ENCODE measurements around the gene ZNF846.
A peak's percentile ranks its signal among the peaks of the same experiment; 100 is the strongest.

The ZNF846 gene

DNA sequence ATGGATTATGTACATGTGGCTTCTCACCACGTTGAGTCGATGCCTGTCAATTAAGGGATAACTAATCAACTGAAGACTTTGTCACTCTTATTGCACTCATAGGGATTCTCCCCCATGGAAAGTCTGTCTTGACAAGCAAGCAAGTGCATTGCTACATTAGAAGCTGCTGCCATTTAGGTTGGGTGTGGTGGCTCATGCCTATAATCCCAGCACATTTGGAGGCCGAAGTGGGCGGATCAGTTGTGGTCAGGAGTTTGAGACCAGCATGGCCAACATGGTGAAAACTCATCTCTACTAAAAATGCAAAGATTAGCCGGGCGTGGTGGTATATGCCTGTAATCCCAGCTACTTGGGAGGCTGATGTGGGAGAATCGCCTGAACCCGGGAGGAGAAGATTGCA lies 18.3 kb upstream of the ZNF846 start:
- TF ChIP-seq, protein P1, sequence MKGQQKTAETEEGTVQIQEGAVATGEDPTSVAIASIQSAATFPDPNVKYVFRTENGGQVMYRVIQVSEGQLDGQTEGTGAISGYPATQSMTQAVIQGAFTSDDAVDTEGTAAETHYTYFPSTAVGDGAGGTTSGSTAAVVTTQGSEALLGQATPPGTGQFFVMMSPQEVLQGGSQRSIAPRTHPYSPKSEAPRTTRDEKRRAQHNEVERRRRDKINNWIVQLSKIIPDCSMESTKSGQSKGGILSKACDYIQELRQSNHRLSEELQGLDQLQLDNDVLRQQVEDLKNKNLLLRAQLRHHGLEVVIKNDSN (IDR thresholded peaks at IDR 0.05): no peak
- TF ChIP-seq, protein P2, sequence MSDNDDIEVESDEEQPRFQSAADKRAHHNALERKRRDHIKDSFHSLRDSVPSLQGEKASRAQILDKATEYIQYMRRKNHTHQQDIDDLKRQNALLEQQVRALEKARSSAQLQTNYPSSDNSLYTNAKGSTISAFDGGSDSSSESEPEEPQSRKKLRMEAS (IDR thresholded peaks at IDR 0.05): no peak
- TF ChIP-seq TCF12 (IDR thresholded peaks at IDR 0.05; ENCODE audit: low read depth) (no peak), TEAD4 (IDR thresholded peaks at IDR 0.05) (no peak), EP300 (IDR thresholded peaks at IDR 0.05; ENCODE audit: borderline replicate concordance) (no peak), CREB1 (IDR thresholded peaks at IDR 0.05; ENCODE audit: low read depth) (no peak), CEBPB (IDR thresholded peaks at IDR 0.05) (no peak), YY1 (IDR thresholded peaks at IDR 0.05; ENCODE audit: low read depth) (no peak), EGR1 (IDR thresholded peaks at IDR 0.05) (no peak), RAD21 (IDR thresholded peaks at IDR 0.05; ENCODE audit: low read depth) (no peak)
- TF ChIP-seq, protein P3, sequence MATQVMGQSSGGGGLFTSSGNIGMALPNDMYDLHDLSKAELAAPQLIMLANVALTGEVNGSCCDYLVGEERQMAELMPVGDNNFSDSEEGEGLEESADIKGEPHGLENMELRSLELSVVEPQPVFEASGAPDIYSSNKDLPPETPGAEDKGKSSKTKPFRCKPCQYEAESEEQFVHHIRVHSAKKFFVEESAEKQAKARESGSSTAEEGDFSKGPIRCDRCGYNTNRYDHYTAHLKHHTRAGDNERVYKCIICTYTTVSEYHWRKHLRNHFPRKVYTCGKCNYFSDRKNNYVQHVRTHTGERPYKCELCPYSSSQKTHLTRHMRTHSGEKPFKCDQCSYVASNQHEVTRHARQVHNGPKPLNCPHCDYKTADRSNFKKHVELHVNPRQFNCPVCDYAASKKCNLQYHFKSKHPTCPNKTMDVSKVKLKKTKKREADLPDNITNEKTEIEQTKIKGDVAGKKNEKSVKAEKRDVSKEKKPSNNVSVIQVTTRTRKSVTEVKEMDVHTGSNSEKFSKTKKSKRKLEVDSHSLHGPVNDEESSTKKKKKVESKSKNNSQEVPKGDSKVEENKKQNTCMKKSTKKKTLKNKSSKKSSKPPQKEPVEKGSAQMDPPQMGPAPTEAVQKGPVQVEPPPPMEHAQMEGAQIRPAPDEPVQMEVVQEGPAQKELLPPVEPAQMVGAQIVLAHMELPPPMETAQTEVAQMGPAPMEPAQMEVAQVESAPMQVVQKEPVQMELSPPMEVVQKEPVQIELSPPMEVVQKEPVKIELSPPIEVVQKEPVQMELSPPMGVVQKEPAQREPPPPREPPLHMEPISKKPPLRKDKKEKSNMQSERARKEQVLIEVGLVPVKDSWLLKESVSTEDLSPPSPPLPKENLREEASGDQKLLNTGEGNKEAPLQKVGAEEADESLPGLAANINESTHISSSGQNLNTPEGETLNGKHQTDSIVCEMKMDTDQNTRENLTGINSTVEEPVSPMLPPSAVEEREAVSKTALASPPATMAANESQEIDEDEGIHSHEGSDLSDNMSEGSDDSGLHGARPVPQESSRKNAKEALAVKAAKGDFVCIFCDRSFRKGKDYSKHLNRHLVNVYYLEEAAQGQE (IDR thresholded peaks at IDR 0.05; ENCODE audit: low read depth): no peak

DNA sequence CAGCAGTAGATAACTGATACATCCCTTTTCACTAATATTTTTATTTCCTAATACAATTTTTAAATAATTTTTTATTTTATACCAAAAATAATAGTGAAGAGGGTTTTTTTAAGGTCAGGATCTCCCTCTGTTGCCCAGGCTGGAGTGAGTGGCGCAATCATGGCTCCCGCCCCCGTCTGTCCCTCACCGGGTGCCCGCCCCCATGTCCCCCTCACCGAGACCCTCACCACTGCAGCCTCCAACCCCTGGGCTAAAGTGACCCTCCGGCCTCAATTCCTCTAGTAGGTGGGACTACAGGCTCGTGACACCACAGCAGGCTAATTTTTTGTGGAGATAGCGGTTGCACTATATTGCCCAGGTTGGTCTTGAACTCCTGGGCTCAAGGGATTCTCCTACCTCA lies 17.8 kb upstream of the ZNF846 start:
- TF ChIP-seq EGR1 (IDR thresholded peaks at IDR 0.05): no peak
- no peak for TF ChIP-seq YY1 (IDR thresholded peaks at IDR 0.05; ENCODE audit: low read depth)
- peak; percentile 36; the same call in 1 of the 2 replicates for TF ChIP-seq CEBPB (IDR thresholded peaks at IDR 0.05)
- TF ChIP-seq NFIC (IDR thresholded peaks at IDR 0.05): no peak
- TF ChIP-seq TAF1 (IDR thresholded peaks at IDR 0.05; ENCODE audit: low read depth): no peak
- no peak for TF ChIP-seq TEAD4 (IDR thresholded peaks at IDR 0.05)
- no peak for TF ChIP-seq TCF12 (IDR thresholded peaks at IDR 0.05; ENCODE audit: low read depth)
- TF ChIP-seq EP300 (IDR thresholded peaks at IDR 0.05; ENCODE audit: borderline replicate concordance): no peak

DNA sequence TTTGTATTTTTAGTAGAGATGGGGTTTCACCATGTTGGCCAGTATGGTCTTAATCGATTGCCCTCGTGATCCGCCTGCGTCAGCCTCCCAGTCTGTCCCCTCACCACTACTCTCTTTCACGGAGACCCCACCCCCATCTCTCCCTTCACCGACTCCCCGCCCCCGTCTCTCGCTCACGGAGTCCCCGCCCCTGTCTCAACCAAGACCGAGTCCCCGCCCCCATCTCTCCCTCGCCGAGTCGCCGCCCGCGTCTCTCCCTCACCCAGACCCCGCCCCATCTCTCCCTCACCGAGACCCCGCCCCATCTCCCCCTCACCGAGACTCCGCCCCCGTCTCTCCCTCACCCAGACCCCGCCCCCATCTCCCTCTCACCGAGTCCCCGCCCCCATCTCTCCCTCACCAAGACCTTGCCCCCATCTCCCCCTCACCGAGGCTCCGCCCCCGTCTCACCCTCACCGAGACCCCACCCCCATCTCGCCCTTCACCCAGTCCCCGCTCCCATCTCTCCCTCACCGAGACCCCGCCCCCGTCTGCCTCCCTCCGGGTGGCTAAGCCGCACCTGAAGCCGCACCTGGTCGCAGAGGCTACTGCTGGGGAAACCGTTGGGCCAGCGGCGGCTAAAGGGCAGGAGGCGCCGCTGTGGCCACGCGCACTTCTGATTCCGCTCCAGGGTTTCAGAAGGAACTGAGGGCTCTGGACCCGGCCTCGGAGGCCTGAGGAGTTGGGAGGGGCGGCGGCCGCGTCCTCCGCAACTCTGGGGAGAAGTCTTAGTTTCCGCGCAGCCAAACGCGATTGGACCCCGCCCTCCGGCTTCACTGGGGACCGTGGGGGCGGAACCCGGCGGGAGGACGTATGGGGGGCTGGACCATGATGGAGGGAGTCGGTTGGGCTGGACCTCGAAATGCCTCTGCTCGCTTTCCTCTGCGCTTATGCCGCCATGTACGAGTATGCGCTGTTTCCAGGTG lies 17.1 kb upstream of the ZNF846 start:
- TF ChIP-seq TAF1 (IDR thresholded peaks at IDR 0.05; ENCODE audit: low read depth): peak; percentile 73
- TF ChIP-seq EGR1 (IDR thresholded peaks at IDR 0.05): peak; percentile 32; the same call in 1 of the 2 replicates
- TF ChIP-seq, protein P2 (IDR thresholded peaks at IDR 0.05): peak; percentile 69
- TF ChIP-seq ZBTB7A (IDR thresholded peaks at IDR 0.05; ENCODE audit: low read depth): peak; percentile 60; the same call in 1 of the 2 replicates
- TF ChIP-seq TEAD4 (IDR thresholded peaks at IDR 0.05): no peak
- TF ChIP-seq, protein P1 (IDR thresholded peaks at IDR 0.05): no peak; the same call in 1 of the 2 replicates
- no peak for TF ChIP-seq CREB1 (IDR thresholded peaks at IDR 0.05; ENCODE audit: low read depth)
- TF ChIP-seq YY1 (IDR thresholded peaks at IDR 0.05; ENCODE audit: low read depth): peak; percentile 69; the same call in 1 of the 2 replicates
- TF ChIP-seq FOXM1 (IDR thresholded peaks at IDR 0.05; ENCODE audit: borderline replicate concordance, low read depth): no peak; the same call in 1 of the 2 replicates
- TF ChIP-seq NFIC (IDR thresholded peaks at IDR 0.05): no peak
- TF ChIP-seq, protein P3 (IDR thresholded peaks at IDR 0.05; ENCODE audit: low read depth): no peak
- no peak for TF ChIP-seq EP300 (IDR thresholded peaks at IDR 0.05; ENCODE audit: borderline replicate concordance)
- TF ChIP-seq RAD21 (IDR thresholded peaks at IDR 0.05; ENCODE audit: low read depth): no peak
- TF ChIP-seq CEBPB (IDR thresholded peaks at IDR 0.05): no peak; the same call in 1 of the 2 replicates
- TF ChIP-seq TCF12 (IDR thresholded peaks at IDR 0.05; ENCODE audit: low read depth): peak; percentile 53; the same call in 1 of the 2 replicates

DNA sequence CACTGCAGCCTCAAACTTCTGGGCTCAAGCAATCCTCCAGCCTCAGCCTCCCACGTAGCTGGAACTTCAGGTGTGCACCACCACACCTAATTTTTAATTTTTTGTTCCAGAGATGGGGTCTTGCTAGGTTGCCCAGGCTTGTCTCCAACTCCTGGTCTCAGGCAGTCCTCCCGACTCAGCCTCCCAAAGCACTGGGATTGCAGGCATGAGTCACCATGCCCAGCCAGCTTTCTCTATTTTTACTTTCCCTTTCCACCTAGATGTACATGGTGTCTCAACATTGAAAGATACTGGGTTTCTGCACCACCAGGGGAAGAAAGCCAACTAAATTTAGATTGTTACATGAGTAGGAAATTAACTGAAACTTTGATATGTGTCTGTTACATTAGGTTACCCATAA lies 13.8 kb upstream of the ZNF846 start:
- TF ChIP-seq TAF1 (IDR thresholded peaks at IDR 0.05; ENCODE audit: low read depth) (no peak), CEBPB (IDR thresholded peaks at IDR 0.05) (no peak), TCF12 (IDR thresholded peaks at IDR 0.05; ENCODE audit: low read depth) (no peak), TEAD4 (IDR thresholded peaks at IDR 0.05) (no peak), ZBTB7A (IDR thresholded peaks at IDR 0.05; ENCODE audit: low read depth) (no peak), EGR1 (IDR thresholded peaks at IDR 0.05) (no peak), NFIC (IDR thresholded peaks at IDR 0.05) (no peak), FOXM1 (IDR thresholded peaks at IDR 0.05; ENCODE audit: borderline replicate concordance, low read depth) (no peak), EP300 (IDR thresholded peaks at IDR 0.05; ENCODE audit: borderline replicate concordance) (no peak), RAD21 (IDR thresholded peaks at IDR 0.05; ENCODE audit: low read depth) (no peak), YY1 (IDR thresholded peaks at IDR 0.05; ENCODE audit: low read depth) (no peak), CREB1 (IDR thresholded peaks at IDR 0.05; ENCODE audit: low read depth) (no peak)
- TF ChIP-seq, protein P1 (IDR thresholded peaks at IDR 0.05): no peak
- TF ChIP-seq, protein P3 (IDR thresholded peaks at IDR 0.05; ENCODE audit: low read depth): no peak
- TF ChIP-seq, protein P2 (IDR thresholded peaks at IDR 0.05): no peak
